Muscle of leg (tissue), 11 donors: ENCODE measurements around the gene PCBP3. TPM values are rescaled to one million over a fixed set of nuclear protein-coding genes. Genes with fewer than 3 reads are reported as not detected.
"Not testable (repeated sequence)": the region's sequence is repeated elsewhere in the genome, so short reads cannot be mapped to it uniquely, and the experiment has no call there.

Experiments
- DNase-seq: peaks from one replicate; pipeline ENCODE4 v3.0.0; 2013
- H3K27ac ChIP-seq: one replicate; pipeline ENCODE4 v1.5.1; 2013; ENCODE audit warnings: mild to moderate bottlenecking, low read length, control low read depth
- H3K27me3 ChIP-seq: one replicate; pipeline ENCODE4 v1.6.1; 2013; ENCODE audit warnings: low read length; ENCODE audit not compliant: control insufficient read depth, insufficient read depth
- H3K36me3 ChIP-seq: one replicate; pipeline ENCODE4 v1.6.1; 2013; ENCODE audit warnings: low read length; ENCODE audit not compliant: control insufficient read depth, insufficient read depth
- H3K4me1 ChIP-seq: one replicate; pipeline ENCODE4 v1.6.1; 2013; ENCODE audit warnings: low read length; ENCODE audit not compliant: control insufficient read depth, insufficient read depth
- H3K4me3 ChIP-seq: one replicate; pipeline ENCODE4 v1.5.1; 2013; ENCODE audit warnings: low read length, control low read depth
- H3K9me3 ChIP-seq: replicated peaks from 2 replicates; pipeline ENCODE4 v1.6.1; 2013; ENCODE audit warnings: low read depth, low read length; ENCODE audit not compliant: control insufficient read depth
- WGBS: methylation state at CpG from one replicate; pipeline ENCODE4 v1.1.5; 2013; ENCODE audit warnings: missing lambda C conversion rate; ENCODE audit not compliant: insufficient coverage; 5-methylcytosine and 5-hydroxymethylcytosine counted together
- polyA plus RNA-seq, 8 donors: library from polyadenylated mRNA; unstranded; fragments of 120-200 nt; gene quantifications; one replicate each; pipeline versions ENCODE4 v1.2.1 to v1.2.3, GENCODE V29; 2013; ENCODE audit warnings: inconsistent platforms in 1 of 8, low replicate concordance in 1 of 8; ENCODE audit not compliant: insufficient read length in 8 of 8, insufficient read depth in 1 of 8
- total RNA-seq: library from RNA; stranded (reverse); fragments of 120-200 nt; gene quantifications from one replicate; pipeline ENCODE4 v1.2.4, GENCODE V29; 2013

PCBP3 gene
- total and polyA plus RNA-seq, 9 donors = 0.76 to 2.3 (median 1.2) TPM

DNA sequence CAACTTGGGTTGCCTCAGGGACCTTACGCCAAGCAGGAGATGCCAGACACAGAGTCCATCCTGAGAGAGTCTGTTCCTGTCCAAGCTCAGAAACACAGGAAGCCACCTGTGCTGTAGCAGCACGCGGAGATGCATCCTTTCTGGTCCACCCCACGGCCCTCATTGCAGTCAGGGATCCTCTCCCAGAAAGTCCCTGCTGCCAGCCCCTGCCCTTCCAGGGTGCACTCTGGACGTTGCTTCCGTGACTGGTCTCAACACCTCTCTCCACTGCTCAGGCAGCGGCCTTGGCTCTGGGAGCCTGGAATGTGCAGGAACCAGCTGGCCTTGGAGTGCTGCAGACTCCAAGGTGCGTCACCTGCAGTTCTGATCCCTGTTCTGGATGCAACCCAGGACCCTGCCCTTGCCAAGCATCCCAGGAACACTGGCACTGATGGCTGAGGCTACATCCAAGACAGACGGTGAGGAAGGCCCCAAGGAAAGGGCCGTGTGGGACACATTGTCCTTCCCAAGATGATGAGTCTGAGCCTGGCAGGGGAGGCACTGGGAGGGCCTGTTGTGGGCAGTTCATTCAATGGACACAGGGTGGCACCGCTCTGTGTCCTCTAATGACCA lies 316.4 kb downstream of the PCBP3 start:
- Histone ChIP-seq H3K4me3 (no peak overlapping the region), H3K36me3 (no peaks in the 10 kb centered on the region), H3K27me3 (no peaks in the 10 kb centered on the region), H3K9me3 (peaks cover 6% of the 10 kb centered on the region), H3K27ac (no peak overlapping the region), H3K4me1 (peaks cover 15% of the 10 kb centered on the region)
- no peak for DNase-seq
- 75% methylated on average over 10 of the region's 11 CpGs for WGBS

DNA sequence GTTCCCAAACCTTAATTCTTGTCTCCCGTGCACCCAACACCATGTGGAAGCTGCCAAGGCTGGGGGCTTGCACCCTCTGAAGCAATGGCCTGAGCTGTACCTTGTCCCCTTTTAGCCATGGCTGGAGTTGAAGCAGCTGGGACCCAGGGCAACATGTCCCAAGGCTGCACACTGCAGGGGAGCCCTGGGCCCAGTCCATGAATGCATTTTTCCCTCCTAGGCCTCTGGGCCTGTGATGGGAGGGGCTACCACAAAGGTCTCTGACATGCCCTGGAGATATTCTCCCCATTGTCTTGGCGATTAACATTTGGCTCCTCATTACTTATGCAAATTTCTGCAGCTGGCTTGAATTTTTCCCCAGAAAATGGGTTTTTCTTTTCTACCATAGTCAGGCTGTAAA lies 317.9 kb downstream of the PCBP3 start:
- H3K4me1 ChIP-seq = peaks cover 12% of the 10 kb centered on the region
- 67% methylated on average over 1 of the region's 2 CpGs for WGBS
- not testable (repeated sequence) for H3K36me3 ChIP-seq, DNase-seq, H3K4me3 ChIP-seq, H3K27me3 ChIP-seq, H3K9me3 ChIP-seq, H3K27ac ChIP-seq

DNA sequence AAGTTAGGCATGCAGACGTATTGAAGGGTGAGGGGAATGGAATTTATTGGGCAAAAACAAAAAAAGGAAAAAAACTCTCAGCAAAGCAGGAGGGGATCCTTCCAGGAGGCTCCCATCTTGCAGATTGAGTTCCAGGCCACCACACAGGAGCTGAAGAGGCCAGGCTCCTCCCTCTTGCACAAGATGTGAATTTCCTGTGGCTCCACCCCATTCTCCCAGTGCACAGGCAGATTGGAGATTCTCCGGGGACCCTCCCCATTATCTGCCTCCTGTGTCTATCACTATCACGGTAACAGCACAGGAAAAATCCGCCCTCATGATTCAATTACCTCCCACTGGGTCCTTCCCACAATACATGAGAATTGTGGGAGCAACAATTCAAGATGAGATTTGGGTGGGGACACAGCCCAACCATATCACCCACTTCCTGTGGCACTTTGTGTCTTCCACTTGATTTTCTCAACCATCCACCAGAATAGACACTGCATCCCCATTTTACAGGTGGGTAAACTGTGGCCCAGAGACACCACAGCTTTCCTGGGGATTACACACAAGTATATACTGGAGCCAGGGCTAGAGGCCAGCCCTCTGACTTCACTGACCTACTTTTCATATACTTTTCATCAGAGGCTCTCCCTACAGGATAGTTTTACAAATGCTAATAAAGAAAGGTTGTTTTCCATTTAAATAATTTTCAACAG lies 319.2 kb downstream of the PCBP3 start:
- Histone ChIP-seq H3K27ac (peak overlapping the region; percentile 83), H3K27me3 (no peaks in the 10 kb centered on the region)
- 73% methylated on average over 3 of the region's 4 CpGs for WGBS

DNA sequence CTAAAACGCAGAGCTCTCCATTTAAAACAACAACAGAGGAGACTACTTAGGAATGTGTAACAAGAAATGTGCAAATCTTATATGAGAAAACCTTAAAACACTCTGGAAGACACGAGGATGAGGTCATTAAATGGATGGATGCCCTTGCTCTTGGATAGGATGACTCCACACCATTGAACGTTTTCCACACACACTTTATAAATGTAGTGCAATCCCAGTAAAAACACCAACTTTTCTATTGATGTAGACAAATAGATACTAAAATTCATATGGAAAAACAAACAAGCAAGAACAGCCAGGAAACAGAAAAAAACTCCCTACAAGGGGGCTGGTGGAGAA lies 319.7 kb downstream of the PCBP3 start:
- H3K36me3 ChIP-seq = no peaks in the 10 kb centered on the region
- peak overlapping the region; percentile 83 for H3K27ac ChIP-seq
- DNase-seq = peak; percentile 96
- peaks cover 3% of the 10 kb centered on the region for H3K4me1 ChIP-seq
- peaks cover 6% of the 10 kb centered on the region for H3K9me3 ChIP-seq
- H3K4me3 ChIP-seq = no peak overlapping the region
- WGBS = no CpG with 5 or more reads among the region's 3 CpGs
- no peaks in the 10 kb centered on the region for H3K27me3 ChIP-seq

More for the DNA sequence above, 319.2 kb downstream of the PCBP3 start:
- H3K4me3 ChIP-seq = no peak overlapping the region
- DNase-seq = no peak
- peaks cover 8% of the 10 kb centered on the region for H3K4me1 ChIP-seq
- H3K9me3 ChIP-seq = peaks cover 6% of the 10 kb centered on the region
- no peaks in the 10 kb centered on the region for H3K36me3 ChIP-seq

DNA sequence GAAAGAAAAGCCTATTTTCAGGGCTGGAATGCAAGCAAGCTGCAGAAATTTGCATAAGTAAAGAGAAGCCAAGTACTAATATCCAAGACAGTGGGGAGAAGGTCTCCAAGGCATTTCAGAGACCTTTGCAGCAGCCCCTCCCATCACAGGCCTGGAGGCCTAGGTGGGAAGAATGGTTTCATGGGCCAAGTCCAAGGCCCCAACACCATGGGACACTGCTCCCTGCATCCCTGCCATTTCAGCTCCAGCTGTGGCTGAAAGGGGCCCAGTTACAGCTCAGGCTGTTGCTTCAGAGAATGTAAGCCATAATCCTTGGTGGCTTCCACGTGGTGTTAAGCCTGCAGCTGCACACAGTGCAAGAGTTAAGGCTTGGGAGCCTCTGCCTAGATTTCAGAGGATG lies 321.1 kb downstream of the PCBP3 start:
- no peaks in the 10 kb centered on the region for H3K27me3 ChIP-seq
- peaks cover 6% of the 10 kb centered on the region for H3K9me3 ChIP-seq
- DNase-seq = peak; percentile 74
- H3K36me3 ChIP-seq = no peaks in the 10 kb centered on the region
- H3K4me3 ChIP-seq = no peak overlapping the region
- peaks cover 2% of the 10 kb centered on the region for H3K4me1 ChIP-seq
- 27% methylated on average over 1 of the region's 1 CpG for WGBS
- H3K27ac ChIP-seq = no peak overlapping the region

DNA sequence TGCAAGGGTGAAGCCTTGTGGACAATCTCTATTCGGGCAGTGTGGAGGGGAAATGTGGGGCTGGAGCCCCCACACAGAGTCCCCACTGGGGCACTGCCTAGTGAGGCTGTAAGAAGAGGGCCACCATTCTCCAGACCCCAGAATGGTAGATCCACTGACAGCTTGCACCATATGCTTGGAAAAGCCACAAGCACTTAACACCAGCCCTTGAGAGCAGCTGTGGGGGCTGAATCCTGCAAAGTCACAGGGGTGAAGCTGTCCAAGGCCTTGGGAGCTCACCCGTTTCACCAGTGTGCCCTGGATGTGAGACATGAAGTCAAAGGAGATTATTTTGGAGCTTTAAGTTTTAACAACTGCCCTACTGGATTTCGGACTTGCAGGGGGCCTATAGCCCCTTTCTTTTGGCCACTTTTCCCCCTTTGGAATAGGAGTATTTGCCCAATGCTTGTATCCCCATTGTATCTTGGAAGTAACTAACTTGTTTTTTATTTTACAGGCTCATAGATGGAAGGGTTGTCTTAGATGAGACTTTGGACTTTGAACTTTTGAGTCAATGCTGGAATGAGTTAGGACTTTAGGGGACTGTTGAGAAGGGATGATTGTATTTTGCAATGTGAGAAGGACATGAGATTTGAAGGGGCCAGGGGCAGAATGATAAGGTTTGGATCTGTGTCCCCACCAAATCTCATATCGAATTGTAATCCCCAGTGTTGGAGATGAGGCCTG lies 321.7 kb downstream of the PCBP3 start:
- DNase-seq = no peak
- H3K27me3 ChIP-seq = no peaks in the 10 kb centered on the region
- no peak overlapping the region for H3K4me3 ChIP-seq
- no peak overlapping the region for H3K27ac ChIP-seq
- H3K4me1 ChIP-seq = peaks cover 6% of the 10 kb centered on the region
- WGBS = 60% methylated on average over 3 of the region's 4 CpGs
- no peaks in the 10 kb centered on the region for H3K36me3 ChIP-seq
- peaks cover 6% of the 10 kb centered on the region for H3K9me3 ChIP-seq

DNA sequence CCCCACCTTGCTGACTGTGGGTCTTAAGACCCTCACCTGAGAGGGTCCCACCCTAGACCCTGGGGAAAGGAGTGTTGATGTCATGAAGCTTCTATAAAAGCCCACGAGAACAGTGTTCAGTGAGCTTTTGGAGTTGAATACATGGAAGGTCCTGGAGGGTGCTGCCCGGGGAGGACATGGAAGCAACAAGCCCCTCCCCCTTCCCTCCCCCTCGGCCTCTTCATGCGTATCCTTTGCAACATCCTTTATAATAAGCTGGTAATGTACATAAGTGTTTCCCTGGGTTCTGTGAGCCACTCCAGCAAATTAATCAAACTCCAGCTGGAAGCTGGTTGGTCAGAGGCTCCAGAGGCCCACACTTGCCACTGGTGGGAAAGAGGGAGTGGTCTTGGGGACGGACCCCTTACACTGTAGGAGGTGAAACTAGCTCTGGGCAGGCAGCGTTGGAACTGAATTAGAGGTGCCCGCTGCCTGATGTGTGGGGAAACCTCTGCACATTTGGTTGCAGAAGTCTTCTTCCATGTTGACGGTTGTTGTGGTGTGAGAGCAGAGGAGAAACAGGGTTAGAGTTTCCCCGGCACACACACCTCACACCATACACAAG lies 323.4 kb downstream of the PCBP3 start:
- Histone ChIP-seq H3K9me3 (peaks cover 6% of the 10 kb centered on the region), H3K27me3 (no peaks in the 10 kb centered on the region), H3K27ac (no peak overlapping the region), H3K4me3 (no peak overlapping the region), H3K4me1 (peaks cover 22% of the 10 kb centered on the region), H3K36me3 (no peaks in the 10 kb centered on the region)
- DNase-seq = no peak
- 70% methylated on average over 2 of the region's 9 CpGs for WGBS

DNA sequence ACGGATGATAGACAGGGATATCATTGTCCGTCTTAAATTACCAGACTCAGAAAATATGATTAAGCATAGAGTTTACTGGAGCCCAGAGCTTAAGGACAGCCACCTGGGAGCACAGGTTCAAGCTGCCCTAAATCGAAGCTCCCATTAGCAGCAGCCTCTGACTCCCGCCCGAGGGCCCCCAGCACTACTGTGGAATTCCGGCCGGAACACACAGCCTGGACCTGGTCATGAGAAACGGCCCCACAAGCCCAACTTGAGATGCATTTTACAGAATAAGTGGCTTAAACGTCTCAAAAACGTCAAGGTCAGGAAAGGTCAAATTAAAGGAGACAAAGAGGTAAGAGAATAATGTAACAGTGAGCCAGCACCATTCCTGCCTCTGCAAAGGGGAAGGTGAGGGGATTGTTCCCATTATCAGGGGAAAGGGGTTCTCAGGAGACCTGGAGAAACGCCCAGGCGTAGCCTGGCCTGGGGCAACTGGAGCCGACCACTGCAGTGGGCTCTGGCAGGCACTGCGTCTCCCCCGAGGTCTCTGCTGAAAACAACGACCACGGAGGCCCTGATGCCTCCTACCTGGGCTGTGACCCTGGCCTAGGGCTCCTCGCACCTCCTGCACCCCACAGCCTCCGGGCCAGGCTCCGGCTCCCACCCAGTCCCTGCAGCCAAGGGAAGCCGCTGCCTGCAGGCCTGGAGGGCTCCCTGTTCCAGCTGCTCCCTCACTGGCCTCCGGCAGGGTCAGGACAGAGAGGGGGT lies 326.6 kb downstream of the PCBP3 start:
- DNase-seq = no peak
- no peaks in the 10 kb centered on the region for H3K9me3 ChIP-seq
- 51% methylated on average over 20 of the region's 22 CpGs for WGBS
- H3K27me3 ChIP-seq = no peaks in the 10 kb centered on the region
- peaks cover 52% of the 10 kb centered on the region for H3K4me1 ChIP-seq
- H3K27ac ChIP-seq = peak overlapping the region; percentile 99
- H3K4me3 ChIP-seq = no peak overlapping the region
- no peaks in the 10 kb centered on the region for H3K36me3 ChIP-seq

DNA sequence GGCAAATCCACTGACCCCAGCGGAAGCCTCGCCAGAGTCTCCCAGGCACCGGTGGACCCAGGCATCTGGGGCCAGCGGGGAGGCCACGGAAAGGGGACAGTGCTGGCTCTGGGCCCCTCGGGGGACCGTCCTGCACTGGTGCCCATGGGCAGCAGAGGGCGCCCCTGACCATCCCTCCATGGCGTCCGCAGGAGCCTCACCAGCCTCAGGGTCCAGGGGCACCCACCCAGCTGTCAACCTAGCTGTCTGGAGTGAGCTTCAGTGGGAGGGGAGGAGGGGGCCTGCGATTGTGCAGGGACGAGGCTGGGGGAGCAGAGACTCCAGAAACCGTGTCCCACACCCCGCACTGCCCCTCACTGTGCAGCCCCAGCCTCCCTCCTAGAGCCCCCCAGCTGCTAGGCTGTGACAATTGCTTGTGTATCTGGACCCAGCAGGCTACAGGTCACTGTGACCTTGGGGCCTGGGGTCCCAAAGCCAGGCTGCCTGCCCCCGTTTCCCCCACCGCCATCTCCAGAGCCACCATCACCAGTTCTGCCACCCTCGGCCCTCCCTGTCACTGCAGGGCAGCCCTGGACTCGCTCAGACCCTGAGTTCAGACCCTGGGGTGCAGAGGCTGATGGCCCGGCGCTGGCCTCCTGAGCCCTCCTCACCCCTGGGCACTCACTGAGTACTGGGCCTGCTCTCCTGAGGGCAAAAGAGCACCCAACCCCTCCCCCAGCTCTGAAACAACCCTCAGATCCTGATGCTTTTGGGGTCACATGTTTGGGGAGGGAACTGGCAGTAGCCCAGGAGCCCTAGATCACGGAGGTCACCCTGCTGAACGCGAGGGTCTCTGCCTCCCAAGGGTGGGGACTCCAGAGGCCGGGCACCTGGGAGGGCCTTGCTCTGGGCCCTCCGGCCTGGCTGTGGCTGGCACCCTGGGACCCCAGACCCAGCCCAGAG lies 327.4 kb downstream of the PCBP3 start:
- Histone ChIP-seq H3K36me3 (no peaks in the 10 kb centered on the region), H3K9me3 (no peaks in the 10 kb centered on the region), H3K27ac (peak overlapping the region; percentile 99), H3K4me1 (peaks cover 55% of the 10 kb centered on the region), H3K27me3 (no peaks in the 10 kb centered on the region), H3K4me3 (no peak overlapping the region)
- 28% methylated on average over 18 of the region's 25 CpGs for WGBS
- DNase-seq = peak; percentile 80
